Measurements from ENCODE around the gene SLC37A1.

DNA sequence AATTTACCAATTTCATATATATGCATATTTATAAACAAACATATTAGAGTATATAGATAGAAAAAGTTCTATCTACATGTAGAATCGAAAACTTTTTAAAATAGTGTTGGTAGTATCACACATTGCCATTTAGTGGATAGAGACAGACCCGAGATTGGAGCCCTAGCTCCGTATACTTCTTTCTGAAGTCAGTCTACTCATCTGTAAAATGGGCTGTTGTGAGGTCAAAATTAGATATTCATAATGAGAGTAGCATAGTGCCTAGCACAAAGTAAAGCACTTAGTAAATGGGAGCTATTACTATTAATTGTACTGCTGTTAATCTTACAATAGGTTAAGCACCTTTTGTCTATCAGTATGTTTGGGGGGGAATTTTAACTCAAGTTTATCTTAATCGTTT is 13.4 kb upstream of the SLC37A1 start:
- TF ChIP-seq, protein P1, sequence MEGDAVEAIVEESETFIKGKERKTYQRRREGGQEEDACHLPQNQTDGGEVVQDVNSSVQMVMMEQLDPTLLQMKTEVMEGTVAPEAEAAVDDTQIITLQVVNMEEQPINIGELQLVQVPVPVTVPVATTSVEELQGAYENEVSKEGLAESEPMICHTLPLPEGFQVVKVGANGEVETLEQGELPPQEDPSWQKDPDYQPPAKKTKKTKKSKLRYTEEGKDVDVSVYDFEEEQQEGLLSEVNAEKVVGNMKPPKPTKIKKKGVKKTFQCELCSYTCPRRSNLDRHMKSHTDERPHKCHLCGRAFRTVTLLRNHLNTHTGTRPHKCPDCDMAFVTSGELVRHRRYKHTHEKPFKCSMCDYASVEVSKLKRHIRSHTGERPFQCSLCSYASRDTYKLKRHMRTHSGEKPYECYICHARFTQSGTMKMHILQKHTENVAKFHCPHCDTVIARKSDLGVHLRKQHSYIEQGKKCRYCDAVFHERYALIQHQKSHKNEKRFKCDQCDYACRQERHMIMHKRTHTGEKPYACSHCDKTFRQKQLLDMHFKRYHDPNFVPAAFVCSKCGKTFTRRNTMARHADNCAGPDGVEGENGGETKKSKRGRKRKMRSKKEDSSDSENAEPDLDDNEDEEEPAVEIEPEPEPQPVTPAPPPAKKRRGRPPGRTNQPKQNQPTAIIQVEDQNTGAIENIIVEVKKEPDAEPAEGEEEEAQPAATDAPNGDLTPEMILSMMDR (conservative IDR thresholded peaks at IDR 0.05; ENCODE audit: low read length): no peak
- no peak for TF ChIP-seq EZH2phosphoT487 (IDR thresholded peaks at IDR 0.05; ENCODE audit: borderline replicate concordance)

Data from Loucy (cell line).